ENCODE data around the gene CACNA2D2. TPM values are rescaled to one million over a fixed set of nuclear protein-coding genes. Genes with fewer than 3 reads are reported as not detected.

CACNA2D2 gene
- total RNA-seq, 1 donor from 2014 or later = 0.40 TPM

DNA sequence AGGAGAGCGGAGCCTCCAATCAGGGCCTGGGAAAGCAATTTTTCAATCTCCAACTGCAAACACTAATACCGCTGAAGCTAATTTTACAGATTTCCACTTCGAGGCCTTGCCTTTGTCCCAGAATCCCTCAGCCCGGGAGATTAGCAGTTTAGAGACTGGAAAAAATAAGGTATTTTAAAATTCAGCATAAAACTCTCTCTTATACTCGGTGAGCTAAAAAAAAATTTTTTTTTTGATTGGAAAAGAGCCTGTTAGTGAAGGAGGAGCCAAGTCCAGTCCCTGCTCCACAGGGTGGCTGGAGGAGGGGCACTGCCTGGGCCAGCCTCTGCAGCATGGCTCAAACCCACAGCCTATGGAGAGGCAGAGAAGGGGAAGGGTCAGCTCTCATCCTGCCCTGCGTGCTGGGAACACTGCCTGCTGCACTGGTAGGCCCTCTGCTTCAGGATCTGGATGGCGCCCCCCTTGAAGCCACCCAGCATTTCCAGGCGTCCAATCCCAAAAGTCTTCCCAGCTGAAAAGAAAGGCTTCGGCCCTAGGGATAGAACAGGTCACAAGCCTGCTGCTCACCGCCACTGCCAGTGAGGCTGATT lies 48.9 kb downstream of the CACNA2D2 start:
- no peaks in the 10 kb centered on the region for H3K4me1 Mint-ChIP-seq (ENCODE audit: low read depth)
- no peak for DNase-seq (ENCODE audit: low spot score)
- H3K27me3 Mint-ChIP-seq (ENCODE audit: low read depth) = peaks cover 20% of the 10 kb centered on the region
- H3K9me3 Mint-ChIP-seq (ENCODE audit: low read depth) = no peaks in the 10 kb centered on the region
- H3K36me3 Mint-ChIP-seq (ENCODE audit: low read depth) = peaks cover 1% of the 10 kb centered on the region
- H3K27ac Mint-ChIP-seq (ENCODE audit: unreplicated experiment) = no peak overlapping the region
- H3K4me3 Mint-ChIP-seq (ENCODE audit: unreplicated experiment) = no peak overlapping the region
- TF ChIP-seq, protein P1, sequence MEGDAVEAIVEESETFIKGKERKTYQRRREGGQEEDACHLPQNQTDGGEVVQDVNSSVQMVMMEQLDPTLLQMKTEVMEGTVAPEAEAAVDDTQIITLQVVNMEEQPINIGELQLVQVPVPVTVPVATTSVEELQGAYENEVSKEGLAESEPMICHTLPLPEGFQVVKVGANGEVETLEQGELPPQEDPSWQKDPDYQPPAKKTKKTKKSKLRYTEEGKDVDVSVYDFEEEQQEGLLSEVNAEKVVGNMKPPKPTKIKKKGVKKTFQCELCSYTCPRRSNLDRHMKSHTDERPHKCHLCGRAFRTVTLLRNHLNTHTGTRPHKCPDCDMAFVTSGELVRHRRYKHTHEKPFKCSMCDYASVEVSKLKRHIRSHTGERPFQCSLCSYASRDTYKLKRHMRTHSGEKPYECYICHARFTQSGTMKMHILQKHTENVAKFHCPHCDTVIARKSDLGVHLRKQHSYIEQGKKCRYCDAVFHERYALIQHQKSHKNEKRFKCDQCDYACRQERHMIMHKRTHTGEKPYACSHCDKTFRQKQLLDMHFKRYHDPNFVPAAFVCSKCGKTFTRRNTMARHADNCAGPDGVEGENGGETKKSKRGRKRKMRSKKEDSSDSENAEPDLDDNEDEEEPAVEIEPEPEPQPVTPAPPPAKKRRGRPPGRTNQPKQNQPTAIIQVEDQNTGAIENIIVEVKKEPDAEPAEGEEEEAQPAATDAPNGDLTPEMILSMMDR (IDR thresholded peaks at IDR 0.05) = no peak

DNA sequence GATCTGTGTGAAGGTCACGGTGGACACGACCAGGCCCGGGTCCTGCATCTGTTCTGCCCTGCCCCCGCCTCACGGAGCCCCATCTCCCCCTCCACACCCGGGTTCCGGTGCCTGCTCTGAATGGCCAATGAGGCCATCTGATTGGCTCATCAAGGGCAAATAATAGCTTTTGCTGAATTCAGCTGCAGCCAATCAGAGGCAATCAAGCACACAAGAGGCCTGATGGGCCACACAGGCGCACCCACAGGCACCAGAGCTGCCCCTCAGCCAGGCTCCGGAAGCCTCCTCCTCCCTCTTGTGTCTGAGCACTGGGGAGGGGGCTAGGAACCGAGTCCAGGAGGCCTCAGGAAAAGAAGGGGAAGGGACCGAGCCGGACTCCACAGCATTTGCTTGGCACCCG lies 49.5 kb downstream of the CACNA2D2 start:
- no peaks in the 10 kb centered on the region for H3K4me1 Mint-ChIP-seq (ENCODE audit: low read depth)
- H3K36me3 Mint-ChIP-seq (ENCODE audit: low read depth) = peaks cover 1% of the 10 kb centered on the region
- H3K4me3 Mint-ChIP-seq (ENCODE audit: unreplicated experiment) = no peak overlapping the region
- no peaks in the 10 kb centered on the region for H3K9me3 Mint-ChIP-seq (ENCODE audit: low read depth)
- no peak for DNase-seq (ENCODE audit: low spot score)
- H3K27me3 Mint-ChIP-seq (ENCODE audit: low read depth) = peaks cover 20% of the 10 kb centered on the region
- H3K27ac Mint-ChIP-seq (ENCODE audit: unreplicated experiment) = no peak overlapping the region
- TF ChIP-seq, protein P1 (IDR thresholded peaks at IDR 0.05) = no peak

DNA sequence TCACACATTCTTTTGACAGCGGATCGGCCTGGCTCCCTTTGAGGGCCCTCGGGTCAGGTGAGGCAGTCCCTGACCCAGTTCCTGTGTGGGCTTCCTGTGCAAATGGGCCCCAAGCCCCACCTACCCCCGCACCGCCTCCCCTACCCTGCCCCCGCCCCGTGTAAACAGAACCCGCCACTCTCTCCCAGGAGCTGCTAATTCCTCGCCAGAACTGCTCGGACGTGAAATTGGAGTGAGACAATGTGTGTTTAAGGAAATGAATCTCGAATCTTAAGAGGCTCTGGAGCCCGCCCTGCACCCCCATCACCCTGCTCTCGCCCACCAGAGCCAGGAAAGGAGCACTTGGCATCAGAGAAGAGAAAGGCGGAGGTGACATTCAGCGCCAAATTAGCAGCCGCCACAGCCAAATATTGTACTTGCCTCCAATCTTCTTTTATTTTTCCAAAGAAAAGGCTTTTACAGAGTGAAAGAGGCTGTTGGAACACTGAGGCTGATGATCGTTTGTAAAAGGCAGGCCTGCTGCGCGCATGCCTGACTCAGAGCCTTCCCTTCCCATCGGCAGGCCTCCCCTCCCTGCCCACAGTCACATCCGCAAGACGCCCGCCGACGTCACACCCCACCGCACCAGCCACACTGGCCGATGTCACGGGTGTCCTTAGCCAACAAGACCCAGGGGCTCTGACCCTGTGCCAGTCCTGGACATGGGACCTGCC lies 53.1 kb downstream of the CACNA2D2 start:
- Mint-ChIP-seq H3K27me3 (ENCODE audit: low read depth) (peaks cover 8% of the 10 kb centered on the region), H3K27ac (ENCODE audit: unreplicated experiment) (no peak overlapping the region), H3K4me3 (ENCODE audit: unreplicated experiment) (no peak overlapping the region)

DNA sequence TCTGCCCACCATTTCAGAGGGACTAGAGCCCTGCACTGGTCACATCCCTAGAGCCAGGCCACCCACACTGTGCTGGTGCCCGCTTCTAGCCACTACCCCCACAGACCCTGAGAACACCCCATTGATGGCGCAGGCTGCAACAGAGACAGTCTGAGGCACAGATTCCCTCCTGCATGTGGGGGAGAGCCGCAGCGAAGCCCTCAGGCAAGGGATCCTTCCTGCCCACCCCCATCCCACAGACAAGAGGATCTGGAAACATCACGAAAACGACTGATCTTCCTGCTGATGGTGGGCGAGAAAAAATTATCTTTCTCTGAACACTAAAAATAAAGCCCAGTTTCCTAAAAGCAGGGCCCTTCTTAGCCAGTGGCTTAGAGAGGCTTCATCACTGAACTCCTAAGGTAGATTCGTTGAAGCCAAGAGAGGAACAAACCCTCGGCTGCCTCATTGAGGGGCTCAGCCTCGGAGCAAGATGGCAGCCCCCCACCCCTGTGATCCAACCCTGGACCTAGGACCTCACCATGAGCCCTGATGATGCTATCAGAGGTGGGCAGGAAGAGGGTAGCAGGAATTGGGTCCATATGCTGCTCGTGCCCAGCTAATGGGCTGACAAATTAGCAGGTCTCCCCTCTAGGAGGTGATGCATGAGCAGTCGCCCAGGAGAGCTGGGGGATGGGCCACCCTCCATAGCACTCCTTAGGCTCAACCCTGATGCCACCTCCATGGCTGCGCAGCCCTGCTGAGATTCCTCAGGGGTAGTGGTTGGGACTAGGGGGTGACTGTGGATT lies 54.5 kb downstream of the CACNA2D2 start:
- peaks cover 7% of the 10 kb centered on the region for H3K27me3 Mint-ChIP-seq (ENCODE audit: low read depth)
- DNase-seq (ENCODE audit: low spot score) = no peak
- H3K27ac Mint-ChIP-seq (ENCODE audit: unreplicated experiment) = no peak overlapping the region
- H3K9me3 Mint-ChIP-seq (ENCODE audit: low read depth) = no peaks in the 10 kb centered on the region
- no peaks in the 10 kb centered on the region for H3K4me1 Mint-ChIP-seq (ENCODE audit: low read depth)
- TF ChIP-seq, protein P1 (IDR thresholded peaks at IDR 0.05) = no peak
- peaks cover 1% of the 10 kb centered on the region for H3K36me3 Mint-ChIP-seq (ENCODE audit: low read depth)
- H3K4me3 Mint-ChIP-seq (ENCODE audit: unreplicated experiment) = no peak overlapping the region

More for the DNA sequence above, 53.1 kb downstream of the CACNA2D2 start:
- H3K36me3 Mint-ChIP-seq (ENCODE audit: low read depth) = peaks cover 1% of the 10 kb centered on the region
- TF ChIP-seq, protein P1 (IDR thresholded peaks at IDR 0.05) = no peak
- H3K4me1 Mint-ChIP-seq (ENCODE audit: low read depth) = no peaks in the 10 kb centered on the region
- H3K9me3 Mint-ChIP-seq (ENCODE audit: low read depth) = no peaks in the 10 kb centered on the region
- no peak for DNase-seq (ENCODE audit: low spot score)

DNA sequence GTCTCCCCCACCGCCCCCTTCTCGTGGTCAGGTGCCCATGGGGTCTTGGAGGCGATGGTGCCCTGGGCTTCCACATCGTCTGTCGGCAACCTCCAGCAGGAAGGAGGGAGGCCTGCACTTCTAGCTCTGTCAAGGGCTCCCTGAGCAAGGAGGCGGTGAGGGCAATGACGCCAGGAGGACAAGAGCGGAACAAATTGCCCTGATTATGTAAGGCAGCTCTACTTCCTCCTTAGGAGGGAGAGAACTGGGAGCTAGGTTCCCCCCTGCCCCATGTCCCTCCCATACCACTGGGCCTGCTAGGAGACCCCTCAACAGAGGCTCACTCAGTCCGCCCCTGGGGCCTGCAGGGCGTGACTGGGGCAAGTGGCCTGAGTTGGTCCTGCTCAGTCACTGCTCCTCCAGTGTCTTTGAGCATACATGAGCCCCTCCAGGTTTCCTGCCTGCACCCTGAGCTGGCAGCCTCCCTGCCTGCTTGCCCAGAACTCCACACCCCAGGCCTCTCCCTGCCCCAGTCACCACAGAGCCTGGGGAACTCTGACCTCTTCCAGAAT lies 56.1 kb downstream of the CACNA2D2 start:
- Mint-ChIP-seq H3K4me1 (ENCODE audit: low read depth) (peaks cover 9% of the 10 kb centered on the region), H3K4me3 (ENCODE audit: unreplicated experiment) (no peak overlapping the region), H3K9me3 (ENCODE audit: low read depth) (no peaks in the 10 kb centered on the region), H3K27me3 (ENCODE audit: low read depth) (peaks cover 5% of the 10 kb centered on the region), H3K27ac (ENCODE audit: unreplicated experiment) (no peak overlapping the region), H3K36me3 (ENCODE audit: low read depth) (no peaks in the 10 kb centered on the region)
- TF ChIP-seq, protein P1 (IDR thresholded peaks at IDR 0.05) = no peak
- no peak for DNase-seq (ENCODE audit: low spot score)

Data from chondrocyte (in vitro differentiated cells).